Smooth muscle cell of the brain vasculature (primary cell): ENCODE results near the gene SMIM13.
"Not testable (repeated sequence)": the region's sequence is repeated elsewhere in the genome, so short reads cannot be mapped to it uniquely, and the experiment has no call there.

ENCODE experiments used
- DNase-seq: peaks from one replicate; pipeline ENCODE4 v3.0.0-alpha.2; 2012; ENCODE audit warnings: low read depth, low spot score

SMIM13 gene

GRCh38 chr6:11083956-11084355 lies 9.7 kb upstream of the SMIM13 start:
- no peak for DNase-seq

- DNase-seq = no peak
Observed at GRCh38 chr6:11085758-11086435, 7.7 kb upstream of the SMIM13 start.

- not testable (repeated sequence) for DNase-seq
Observed at GRCh38 chr6:11087141-11087812, 6.4 kb upstream of the SMIM13 start.

- DNase-seq = no peak
Observed at GRCh38 chr6:11089695-11090094, 3.9 kb upstream of the SMIM13 start.

- DNase-seq = not testable (repeated sequence)
Observed at GRCh38 chr6:11091141-11091540, 2.5 kb upstream of the SMIM13 start.

- no peak for DNase-seq
Observed at GRCh38 chr6:11092668-11093375, 812 bp upstream of the SMIM13 start.

GRCh38 chr6:11093376-11093625 lies 333 bp upstream of the SMIM13 start:
- no peak for DNase-seq

GRCh38 chr6:11094411-11094851 lies 797 bp downstream of the SMIM13 start:
- DNase-seq = no peak

- DNase-seq = no peak
Observed at GRCh38 chr6:11094941-11095340, 1.3 kb downstream of the SMIM13 start.

- DNase-seq = no peak
Observed at GRCh38 chr6:11096109-11096508, 2.5 kb downstream of the SMIM13 start.

GRCh38 chr6:11097476-11097875 lies 3.8 kb downstream of the SMIM13 start:
- no peak for DNase-seq

- no peak for DNase-seq
Observed at GRCh38 chr6:11098004-11098403, 4.4 kb downstream of the SMIM13 start.

- no peak for DNase-seq
Observed at GRCh38 chr6:11101417-11101816, 7.8 kb downstream of the SMIM13 start.

- DNase-seq = no peak
Observed at GRCh38 chr6:11103065-11103464, 9.4 kb downstream of the SMIM13 start.

GRCh38 chr6:11108726-11109125 lies 15.1 kb downstream of the SMIM13 start:
- DNase-seq = no peak

- no peak for DNase-seq
Observed at GRCh38 chr6:11110921-11111768, 17.5 kb downstream of the SMIM13 start, which contains the start of gene ERVFRD-1. Gene ERVFRD-1, minus strand, starts transcription at chr6:11111725. Its CDS starts 6,415 bp downstream, at chr6:11105310.

- no peak for DNase-seq
Observed at GRCh38 chr6:11111769-11112437, 18.3 kb downstream of the SMIM13 start.

- no peak for DNase-seq
Observed at GRCh38 chr6:11113038-11113437, 19.4 kb downstream of the SMIM13 start.

- not testable (repeated sequence) for DNase-seq
Observed at GRCh38 chr6:11115808-11116536, 22.3 kb downstream of the SMIM13 start.

GRCh38 chr6:11120271-11121005 lies 26.8 kb downstream of the SMIM13 start:
- DNase-seq = no peak
